ENCODE measurements around the gene NCKAP1.

DNA sequence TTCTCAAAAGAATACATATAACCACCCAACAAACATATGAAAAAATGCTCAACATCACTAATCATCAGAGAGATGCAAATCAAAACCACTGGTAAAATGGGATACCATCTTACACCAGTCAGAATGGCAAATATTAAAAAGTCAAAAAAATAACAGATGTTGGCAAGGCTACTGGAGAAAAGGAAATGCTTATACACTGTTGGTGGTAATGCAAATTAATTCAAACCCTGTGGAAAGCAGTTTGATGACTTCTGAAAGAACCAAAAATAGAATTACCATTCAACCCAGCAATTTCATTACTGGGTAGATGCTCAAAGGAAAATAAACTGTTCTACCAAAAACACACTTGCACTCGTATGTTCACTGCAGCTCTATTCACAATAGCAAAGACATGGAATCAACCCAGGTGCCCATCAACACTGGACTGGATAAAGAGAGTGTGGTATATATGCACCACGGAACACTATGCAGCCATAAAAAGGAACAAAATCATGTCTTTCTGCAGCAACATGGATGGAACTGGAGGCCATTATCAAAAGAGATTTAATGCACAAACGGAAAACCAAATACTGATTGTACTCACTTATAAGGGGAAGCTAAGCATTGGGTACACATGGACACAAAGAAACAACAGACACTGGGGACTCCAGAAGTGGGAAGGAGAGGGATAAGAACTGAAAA is 38.8 kb downstream of the NCKAP1 start:
- TF ChIP-seq, protein P1, sequence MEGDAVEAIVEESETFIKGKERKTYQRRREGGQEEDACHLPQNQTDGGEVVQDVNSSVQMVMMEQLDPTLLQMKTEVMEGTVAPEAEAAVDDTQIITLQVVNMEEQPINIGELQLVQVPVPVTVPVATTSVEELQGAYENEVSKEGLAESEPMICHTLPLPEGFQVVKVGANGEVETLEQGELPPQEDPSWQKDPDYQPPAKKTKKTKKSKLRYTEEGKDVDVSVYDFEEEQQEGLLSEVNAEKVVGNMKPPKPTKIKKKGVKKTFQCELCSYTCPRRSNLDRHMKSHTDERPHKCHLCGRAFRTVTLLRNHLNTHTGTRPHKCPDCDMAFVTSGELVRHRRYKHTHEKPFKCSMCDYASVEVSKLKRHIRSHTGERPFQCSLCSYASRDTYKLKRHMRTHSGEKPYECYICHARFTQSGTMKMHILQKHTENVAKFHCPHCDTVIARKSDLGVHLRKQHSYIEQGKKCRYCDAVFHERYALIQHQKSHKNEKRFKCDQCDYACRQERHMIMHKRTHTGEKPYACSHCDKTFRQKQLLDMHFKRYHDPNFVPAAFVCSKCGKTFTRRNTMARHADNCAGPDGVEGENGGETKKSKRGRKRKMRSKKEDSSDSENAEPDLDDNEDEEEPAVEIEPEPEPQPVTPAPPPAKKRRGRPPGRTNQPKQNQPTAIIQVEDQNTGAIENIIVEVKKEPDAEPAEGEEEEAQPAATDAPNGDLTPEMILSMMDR (IDR thresholded peaks at IDR 0.05 in 8 of 11, conservative IDR thresholded peaks at IDR 0.05 in 3 of 11), result no peak
- TF ChIP-seq POLR2AphosphoS5 (IDR thresholded peaks at IDR 0.05), result no peak
